ENCODE measurements around the gene MARVELD1.

DNA sequence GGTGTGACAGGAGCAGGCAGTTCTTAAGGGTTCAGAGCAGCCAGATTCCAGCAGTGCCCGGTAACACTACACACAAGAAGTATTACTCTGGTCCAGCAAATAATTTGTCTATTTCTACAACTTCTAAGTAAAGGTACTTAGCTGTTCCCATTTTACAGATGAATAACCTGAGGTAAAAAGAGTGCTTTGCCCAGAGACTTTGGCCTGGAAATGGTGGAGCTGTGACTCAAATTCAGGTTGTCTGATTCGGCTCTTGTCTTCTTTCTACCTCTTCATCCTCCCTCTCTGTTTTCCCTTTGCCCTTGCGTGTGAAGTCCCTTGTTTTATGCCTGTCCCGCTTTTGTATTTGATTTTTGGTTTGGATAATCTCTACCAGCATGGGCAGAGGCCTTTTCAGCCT is 41.2 kb downstream of the MARVELD1 start:
- TF ChIP-seq POLR2AphosphoS5 (IDR thresholded peaks at IDR 0.05; ENCODE audit: low read depth, low read length): no peak
- TF ChIP-seq, protein P1, sequence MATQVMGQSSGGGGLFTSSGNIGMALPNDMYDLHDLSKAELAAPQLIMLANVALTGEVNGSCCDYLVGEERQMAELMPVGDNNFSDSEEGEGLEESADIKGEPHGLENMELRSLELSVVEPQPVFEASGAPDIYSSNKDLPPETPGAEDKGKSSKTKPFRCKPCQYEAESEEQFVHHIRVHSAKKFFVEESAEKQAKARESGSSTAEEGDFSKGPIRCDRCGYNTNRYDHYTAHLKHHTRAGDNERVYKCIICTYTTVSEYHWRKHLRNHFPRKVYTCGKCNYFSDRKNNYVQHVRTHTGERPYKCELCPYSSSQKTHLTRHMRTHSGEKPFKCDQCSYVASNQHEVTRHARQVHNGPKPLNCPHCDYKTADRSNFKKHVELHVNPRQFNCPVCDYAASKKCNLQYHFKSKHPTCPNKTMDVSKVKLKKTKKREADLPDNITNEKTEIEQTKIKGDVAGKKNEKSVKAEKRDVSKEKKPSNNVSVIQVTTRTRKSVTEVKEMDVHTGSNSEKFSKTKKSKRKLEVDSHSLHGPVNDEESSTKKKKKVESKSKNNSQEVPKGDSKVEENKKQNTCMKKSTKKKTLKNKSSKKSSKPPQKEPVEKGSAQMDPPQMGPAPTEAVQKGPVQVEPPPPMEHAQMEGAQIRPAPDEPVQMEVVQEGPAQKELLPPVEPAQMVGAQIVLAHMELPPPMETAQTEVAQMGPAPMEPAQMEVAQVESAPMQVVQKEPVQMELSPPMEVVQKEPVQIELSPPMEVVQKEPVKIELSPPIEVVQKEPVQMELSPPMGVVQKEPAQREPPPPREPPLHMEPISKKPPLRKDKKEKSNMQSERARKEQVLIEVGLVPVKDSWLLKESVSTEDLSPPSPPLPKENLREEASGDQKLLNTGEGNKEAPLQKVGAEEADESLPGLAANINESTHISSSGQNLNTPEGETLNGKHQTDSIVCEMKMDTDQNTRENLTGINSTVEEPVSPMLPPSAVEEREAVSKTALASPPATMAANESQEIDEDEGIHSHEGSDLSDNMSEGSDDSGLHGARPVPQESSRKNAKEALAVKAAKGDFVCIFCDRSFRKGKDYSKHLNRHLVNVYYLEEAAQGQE (IDR thresholded peaks at IDR 0.05; ENCODE audit: insufficient read depth in 1 of 2, low read depth in 2 of 2, low read length in 2 of 2): no peak
- no peak for TF ChIP-seq TAF1 (IDR thresholded peaks at IDR 0.05; ENCODE audit: borderline replicate concordance, insufficient read depth, low read length)
- TF ChIP-seq SIN3A (IDR thresholded peaks at IDR 0.05; ENCODE audit: borderline replicate concordance, insufficient read depth, low read length): no peak

Measured in PFSK-1 (cell line).